GM12878 (cell line): ENCODE results near the gene IMMP2L. TPM values are rescaled to one million over a fixed set of nuclear protein-coding genes. Genes with fewer than 3 reads are reported as not detected.

ENCODE experiments used
- ATAC-seq: fragments of 200-7000 bp; cut with Tn5 transposase; 3 replicates; pipeline ENCODE4 v1.9.1; 2020; ENCODE audit warnings: mild to moderate bottlenecking, moderate library complexity
- BruUV-seq: library from RNA; stranded (reverse); fragments of 400-500 nt; replicated peaks from 2 replicates; lab custom pipeline; 2021; lab: Mats Ljungman, UMichigan
- CTCF ChIA-PET: fragments of 300-600 bp; sonication (Branson Sonifier 250); formaldehyde crosslinking; extraction: SDS; loops from one replicate; lab custom pipeline; 2021; ENCODE audit warnings: inconsistent platforms; lab: Yijun Ruan, JAX
- POLR2A ChIA-PET: fragments of 350-600 bp; formaldehyde crosslinking; extraction: SDS; loops from one replicate; lab custom pipeline; 2021; ENCODE audit warnings: inconsistent platforms; lab: Charles Lee
- RAD21 ChIA-PET: fragments of 300-600 bp; sonication (Branson Sonifier 250); formaldehyde crosslinking; loops from one replicate; lab custom pipeline; 2023; ENCODE audit warnings: antibody characterized with exemption; ENCODE audit not compliant: unreplicated experiment; lab: Charles Lee
- SMC1A ChIA-PET: fragments of 300-600 bp; sonication (Branson Sonifier 250); formaldehyde crosslinking; loops from one replicate; lab custom pipeline; 2023; ENCODE audit not compliant: unreplicated experiment, uncharacterized antibody; lab: Charles Lee
- DNase-seq: peaks from one replicate; pipeline ENCODE4 v3.0.0-alpha.2; 2011; ENCODE audit warnings: low read depth, low spot score
- FAIRE-seq: peaks from 3 replicates; lab custom pipeline; 2011; peaks lifted over from hg19 to GRCh38; lab: Jason Lieb, UNC
- H2AFZ ChIP-seq: 2 replicates; pipeline ENCODE4 v1.6.0; 2011; ENCODE audit warnings: low read depth, low read length, control low read depth; ENCODE audit not compliant: control insufficient read depth
- H3K27ac ChIP-seq: 2 replicates; pipeline ENCODE4 v1.5.1; 2011; ENCODE audit warnings: control low read depth; ENCODE audit not compliant: control insufficient read depth, insufficient read depth
- H3K27me3 ChIP-seq, 2 experiments: replicated peaks in 1 of 2; 2 replicates each; pipeline versions ENCODE4 v1.6.0 to v1.6.1; 2011; ENCODE audit warnings: low read length in 1 of 2; ENCODE audit not compliant: control insufficient read depth in 2 of 2, insufficient read depth in 2 of 2
- H3K36me3 ChIP-seq, 2 experiments: 2 replicates each; pipeline ENCODE4 v1.5.1; 2011; ENCODE audit warnings: low read length in 1 of 2; ENCODE audit not compliant: control insufficient read depth in 2 of 2, insufficient read depth in 2 of 2
- H3K4me1 ChIP-seq: 2 replicates; pipeline ENCODE4 v1.6.1; 2011; ENCODE audit warnings: mild to moderate bottlenecking, low read length, moderate library complexity, mixed read lengths; ENCODE audit not compliant: control insufficient read depth, insufficient read depth
- H3K4me2 ChIP-seq: 2 replicates; pipeline ENCODE4 v1.6.0; 2011; ENCODE audit warnings: control low read depth; ENCODE audit not compliant: control insufficient read depth, insufficient read depth
- H3K4me3 ChIP-seq: fragments of 200-600 bp; sonication (generic); 2 replicates; pipeline ENCODE4 v1.5.1; 2016
- H3K79me2 ChIP-seq: 2 replicates; pipeline ENCODE4 v1.6.0; 2011; ENCODE audit warnings: low read length; ENCODE audit not compliant: control insufficient read depth, insufficient read depth
- H3K9ac ChIP-seq: 2 replicates; pipeline ENCODE4 v1.8.0; 2011; ENCODE audit warnings: low read length, control low read depth, mixed read lengths; ENCODE audit not compliant: control insufficient read depth, insufficient read depth
- H3K9me3 ChIP-seq: replicated peaks from 3 replicates; pipeline ENCODE4 v1.5.1; 2011; ENCODE audit warnings: mild to moderate bottlenecking, low read length; ENCODE audit not compliant: control insufficient read depth, insufficient read depth
- H4K20me1 ChIP-seq: 2 replicates; pipeline ENCODE4 v1.6.0; 2011; ENCODE audit not compliant: control insufficient read depth, insufficient read depth
- ASH2L ChIP-seq: fragments of 300-600, 200-600 bp; sonication (generic); IDR thresholded peaks from 2 replicates; pipeline ENCODE4 v1.6.1; 2017; ENCODE audit warnings: low read depth, mild to moderate bottlenecking, borderline replicate concordance
- BMI1 ChIP-seq: fragments of 450-650 bp; IDR thresholded peaks from 2 replicates; pipeline ENCODE4 v1.6.1; 2016; ENCODE audit warnings: mild to moderate bottlenecking, moderate library complexity, borderline replicate concordance
- BRCA1 ChIP-seq: IDR thresholded peaks from 2 replicates; pipeline ENCODE4 v1.6.1; 2011; ENCODE audit warnings: low read depth, low read length, improper control_type of control experiment
- CBX3 ChIP-seq: fragments of 200-600 bp; sonication (generic); IDR thresholded peaks from 2 replicates; pipeline ENCODE4 v1.6.1; 2016; ENCODE audit warnings: low read depth, borderline replicate concordance
- CBX5 ChIP-seq: sonication (generic); IDR thresholded peaks from 2 replicates; pipeline ENCODE4 v1.6.1; 2016; ENCODE audit warnings: low read depth, moderate library complexity, mild to moderate bottlenecking, inconsistent platforms
- CREM ChIP-seq: IDR thresholded peaks from 2 replicates; pipeline ENCODE4 v1.6.1; 2014; ENCODE audit warnings: antibody characterized with exemption, low read depth
- IRF4 ChIP-seq: IDR thresholded peaks from 2 replicates; pipeline ENCODE4 v1.6.1; 2011; ENCODE audit warnings: low read depth, low read length
- MYC ChIP-seq: IDR thresholded peaks from 2 replicates; pipeline ENCODE4 v1.6.1; 2011; ENCODE audit warnings: mild to moderate bottlenecking, low read length, moderate library complexity, inconsistent platforms; ENCODE audit not compliant: insufficient read depth, insufficient replicate concordance, insufficient read length, severe bottlenecking
- SMAD1 ChIP-seq: fragments of 450-650 bp; IDR thresholded peaks from 2 replicates; pipeline ENCODE4 v1.6.1; 2018; ENCODE audit warnings: mild to moderate bottlenecking, low read depth; ENCODE audit not compliant: partially characterized antibody
- SP1 ChIP-seq: IDR thresholded peaks from one replicate; pipeline ENCODE4 v1.6.1; 2011; ENCODE audit warnings: low read depth, low read length
- TCF3 ChIP-seq: IDR thresholded peaks from 2 replicates; pipeline ENCODE4 v1.6.1; 2012; ENCODE audit warnings: low read depth, mild to moderate bottlenecking, low read length, borderline replicate concordance; ENCODE audit not compliant: insufficient read depth
- WGBS: methylation state at CpG from one replicate; pipeline ENCODE4 v1.1.6; 2016; ENCODE audit warnings: low lambda C conversion rate; ENCODE audit not compliant: insufficient replicate concordance, insufficient coverage; ENCODE audit errors: missing lambda C conversion rate; 5-methylcytosine and 5-hydroxymethylcytosine counted together
- in situ Hi-C: fragments of 300-500 bp; cut with MboI; formaldehyde crosslinking; loops from 9 replicates; pipeline ENCODE4 v1.14.3; 2018; ENCODE audit warnings: mixed read lengths
- intact Hi-C: fragments of 100-400 bp; cut with micrococcal nuclease; formaldehyde crosslinking; loops from one replicate; pipeline ENCODE4 v1.14.2; 2022; ENCODE audit not compliant: unreplicated experiment
- polyA plus RNA-seq, 11 experiments: library from polyadenylated mRNA; depleted of rRNA in 4 of 11; unstranded in 6 of 11; stranded (reverse) in 5 of 11; fragments of >200 nt; fragmentation: Nextera tagmentation in 4 of 11; fragmentation: Illumina TruSeq in 1 of 11; extraction: Ambion mirVana in 4 of 11; extraction: Trizol in 1 of 11; gene quantifications; 1 replicate in 1 of 11; 2 replicates in 10 of 11; pipeline versions ENCODE4 v1.2.1 to v1.2.3, GENCODE V29; 2011 to 2016; ENCODE audit warnings: inconsistent platforms in 2 of 11, missing spikeins in 2 of 11, low read depth in 1 of 11
- total RNA-seq, 4 experiments: library from RNA; depleted of rRNA in 3 of 4; stranded (reverse); fragments of >200 nt in 3 of 4; fragmentation: Illumina TruSeq in 1 of 4; extraction: Trizol in 1 of 4; gene quantifications; 2 replicates each; pipeline versions ENCODE4 v1.2.1 to v1.2.3, GENCODE V29; 2013 to 2021
- TF ChIP-seq, protein P1 (sequence below): fragments of 450-650 bp; IDR thresholded peaks from 2 replicates; pipeline ENCODE4 v1.6.1; 2018; ENCODE audit warnings: borderline replicate concordance, mild to moderate bottlenecking; ENCODE audit not compliant: partially characterized antibody

Gene IMMP2L
- total and polyA plus RNA-seq, 10 of the 15 experiments (the other 5 are each of a cell fraction or from before 2014, with no cell fraction given): 12.6 to 46.3 (median 19.6) TPM

DNA sequence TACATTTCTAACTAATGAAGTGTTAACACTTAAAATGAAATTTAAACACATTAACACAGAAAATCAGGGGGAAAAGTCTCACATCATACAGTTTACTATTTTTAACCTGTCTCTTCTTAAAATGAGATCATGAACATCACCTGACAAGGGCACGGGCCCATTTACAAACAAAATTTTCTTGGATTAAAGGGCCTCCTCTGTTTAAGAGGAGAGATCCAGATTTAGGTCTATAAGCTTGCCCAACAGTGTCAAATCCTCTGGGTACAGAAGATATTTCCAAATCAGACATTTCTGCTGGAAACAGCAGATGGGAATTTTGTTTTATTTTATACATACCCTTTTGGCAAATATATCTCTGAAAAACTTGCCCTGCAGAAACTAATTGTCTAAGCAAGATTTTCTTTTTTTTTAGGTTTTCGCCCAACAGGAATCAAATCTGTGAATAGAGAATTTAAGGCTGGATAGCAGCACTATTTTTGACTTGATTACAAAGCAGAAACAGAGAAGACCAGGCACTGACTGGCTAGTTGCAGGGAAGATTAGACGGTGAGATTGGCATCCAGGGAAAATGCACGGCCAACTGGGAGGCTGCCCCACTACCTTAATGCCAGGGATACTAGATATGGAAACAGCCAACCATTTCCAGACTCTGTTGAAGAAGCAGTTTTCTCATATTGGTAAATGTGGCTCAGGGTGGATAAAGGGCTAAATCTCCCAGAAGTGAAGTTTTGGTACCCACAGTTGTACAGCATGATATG is 298.0 kb downstream of the IMMP2L start:
- 94% methylated on average over 4 of the region's 4 CpGs for WGBS
- RAD21 ChIA-PET: no interaction called here

DNA sequence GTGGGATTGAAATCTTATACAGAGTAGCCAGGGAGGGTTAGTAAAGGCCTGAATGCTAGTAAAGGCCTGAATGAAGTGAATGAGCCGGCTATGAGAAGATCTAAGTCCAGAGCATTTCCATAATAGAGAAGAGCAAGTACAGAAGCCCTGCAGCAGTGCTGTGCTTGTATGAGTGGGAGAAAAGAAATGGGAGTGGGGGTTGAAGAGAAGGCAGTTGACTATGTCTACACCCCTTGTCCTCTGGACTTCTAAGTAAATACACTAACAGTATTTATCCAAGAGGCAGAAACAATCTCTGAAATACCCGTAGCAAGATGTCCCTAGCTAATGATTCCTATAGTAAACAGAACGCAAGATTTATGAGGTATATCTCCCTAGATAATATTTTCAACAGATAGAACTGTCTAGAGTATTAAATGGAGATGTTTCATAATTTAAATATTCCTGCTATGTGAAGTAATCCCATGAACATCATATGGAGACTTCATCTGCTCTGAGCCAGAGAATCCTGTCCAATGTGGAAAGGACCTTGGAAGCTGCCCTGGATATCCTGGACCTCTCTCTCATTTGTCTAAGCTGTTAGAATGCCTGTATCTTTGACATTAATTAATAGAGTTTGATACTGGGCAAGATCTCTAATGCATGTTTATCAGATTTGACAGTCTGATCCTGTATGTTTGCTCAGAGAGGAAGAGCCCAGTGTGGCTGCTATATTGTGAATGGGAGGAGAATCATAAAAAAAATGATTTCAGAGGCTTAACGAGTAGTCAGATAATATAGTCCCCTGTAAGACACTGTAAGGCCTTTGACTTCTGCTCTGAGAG is 299.8 kb downstream of the IMMP2L start:
- no peaks in the 10 kb centered on the region for H4K20me1 ChIP-seq
- no peak overlapping the region for H3K27ac ChIP-seq
- no peak overlapping the region for H3K4me2 ChIP-seq
- no peak overlapping the region for H2AFZ ChIP-seq
- in situ Hi-C loops: no loop called here
- H3K36me3 ChIP-seq: no peaks in the 10 kb centered on the region
- H3K9me3 ChIP-seq: no peaks in the 10 kb centered on the region
- POLR2A ChIA-PET: no interaction called here
- H3K4me1 ChIP-seq: no peaks in the 10 kb centered on the region
- intact Hi-C loops: no loop called here
- H3K9ac ChIP-seq: no peak overlapping the region
- SMC1A ChIA-PET: interaction anchor here (0.6 kb wide), 1 partner anchor 82 kb away, joined by 3 read pairs; no protein-coding TSS in a partner anchor
- H3K79me2 ChIP-seq: no peaks in the 10 kb centered on the region
- TF ChIP-seq SP1 (no peak), BMI1 (no peak), ASH2L (no peak), CREM (no peak), TCF3 (no peak), CBX3 (no peak), CBX5 (no peak), IRF4 (no peak), SMAD1 (no peak)
- TF ChIP-seq, protein P1, sequence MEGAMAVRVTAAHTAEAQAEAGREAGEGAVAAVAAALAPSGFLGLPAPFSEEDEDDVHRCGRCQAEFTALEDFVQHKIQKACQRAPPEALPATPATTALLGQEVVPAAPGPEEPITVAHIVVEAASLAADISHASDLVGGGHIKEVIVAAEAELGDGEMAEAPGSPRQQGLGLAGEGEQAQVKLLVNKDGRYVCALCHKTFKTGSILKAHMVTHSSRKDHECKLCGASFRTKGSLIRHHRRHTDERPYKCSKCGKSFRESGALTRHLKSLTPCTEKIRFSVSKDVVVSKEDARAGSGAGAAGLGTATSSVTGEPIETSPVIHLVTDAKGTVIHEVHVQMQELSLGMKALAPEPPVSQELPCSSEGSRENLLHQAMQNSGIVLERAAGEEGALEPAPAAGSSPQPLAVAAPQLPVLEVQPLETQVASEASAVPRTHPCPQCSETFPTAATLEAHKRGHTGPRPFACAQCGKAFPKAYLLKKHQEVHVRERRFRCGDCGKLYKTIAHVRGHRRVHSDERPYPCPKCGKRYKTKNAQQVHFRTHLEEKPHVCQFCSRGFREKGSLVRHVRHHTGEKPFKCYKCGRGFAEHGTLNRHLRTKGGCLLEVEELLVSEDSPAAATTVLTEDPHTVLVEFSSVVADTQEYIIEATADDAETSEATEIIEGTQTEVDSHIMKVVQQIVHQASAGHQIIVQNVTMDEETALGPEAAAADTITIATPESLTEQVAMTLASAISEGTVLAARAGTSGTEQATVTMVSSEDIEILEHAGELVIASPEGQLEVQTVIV: no peak
- H3K4me3 ChIP-seq: no peak overlapping the region
- ATAC-seq: no peak
- FAIRE-seq: no peak
- BruUV-seq: no TSS peak
- H3K27me3 ChIP-seq: no peaks in the 10 kb centered on the region
- RAD21 ChIA-PET: no interaction called here
- 93% methylated on average over 4 of the region's 4 CpGs for WGBS
- CTCF ChIA-PET: no interaction called here
- no peak for DNase-seq

More for the DNA sequence above, 298.0 kb downstream of the IMMP2L start:
- Histone ChIP-seq H2AFZ (no peak overlapping the region), H3K79me2 (no peaks in the 10 kb centered on the region), H3K36me3 (no peaks in the 10 kb centered on the region), H3K27me3 (no peaks in the 10 kb centered on the region), H3K9me3 (no peaks in the 10 kb centered on the region), H4K20me1 (no peaks in the 10 kb centered on the region), H3K4me2 (no peak overlapping the region), H3K27ac (no peak overlapping the region), H3K9ac (no peak overlapping the region), H3K4me1 (no peaks in the 10 kb centered on the region), H3K4me3 (no peak overlapping the region)
- intact Hi-C loops: no loop called here
- BruUV-seq: no TSS peak
- ChIA-PET CTCF (no interaction called here), SMC1A (interaction anchor here (1.0 kb wide), 1 partner anchor 26 kb away, joined by 3 read pairs; no protein-coding TSS in a partner anchor), POLR2A (no interaction called here)
- ATAC-seq (no peak), FAIRE-seq (no peak), DNase-seq (no peak)
- no peak for TF ChIP-seq MYC
- TF ChIP-seq BRCA1: no peak
- in situ Hi-C loops: no loop called here
